GM12801 (cell line): ENCODE data around the gene CYFIP2.

ENCODE experiments used
- CTCF ChIP-seq: IDR thresholded peaks from one replicate; pipeline ENCODE4 v1.5.1; 2011; ENCODE audit warnings: control low read depth; ENCODE audit not compliant: insufficient read length; ENCODE audit errors: extremely low read depth

CYFIP2 gene

GRCh38 chr5:157265714-157266285 lies at the start of gene CYFIP2:
CYFIP2 (plus strand) TSS chr5:157266123; CDS start chr5:157285362, 19,239 bp downstream.
- TF ChIP-seq CTCF: no peak

- TF ChIP-seq CTCF: no peak
These were observed 49.4 kb upstream of the CYFIP2 start for GRCh38 chr5:157216391-157217142.

DNA sequence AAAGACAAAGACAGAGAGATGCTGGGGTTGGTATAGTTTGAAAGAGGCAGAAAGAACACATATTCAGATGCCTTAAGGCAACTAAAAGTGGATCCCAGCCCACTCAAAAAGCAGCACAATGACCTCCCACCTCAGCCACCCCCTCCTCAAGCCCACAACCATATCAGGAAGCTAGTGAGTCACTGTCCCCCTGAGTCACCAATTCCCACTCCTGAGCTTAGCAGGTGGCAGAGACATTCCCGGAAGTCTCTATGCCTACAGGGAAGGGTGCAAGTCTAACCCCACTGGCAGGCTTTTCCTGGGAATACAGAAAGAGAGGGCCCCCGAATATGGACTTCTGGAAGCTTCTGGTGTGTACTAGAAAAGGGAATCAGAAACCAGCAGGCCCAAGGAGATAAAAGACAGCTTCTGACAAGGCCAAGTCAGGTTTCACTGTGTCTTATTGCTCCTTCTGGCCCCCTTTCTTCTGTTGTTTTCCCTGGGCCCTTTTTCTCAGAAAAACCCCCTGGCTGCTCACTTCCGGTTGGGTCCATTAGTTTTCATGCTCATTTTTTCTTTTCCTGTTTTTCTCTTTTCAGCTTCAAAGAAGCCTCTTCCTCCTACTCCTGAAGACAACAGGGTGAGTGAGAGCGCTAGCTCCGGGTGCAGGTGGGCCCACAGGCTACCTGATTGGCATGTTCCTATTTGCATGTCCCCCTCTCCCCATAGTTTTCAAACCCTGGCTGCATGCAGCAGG lies 48.5 kb upstream of the CYFIP2 start:
- TF ChIP-seq CTCF: no peak

GRCh38 chr5:157219491-157220271 lies 46.2 kb upstream of the CYFIP2 start:
- no peak for TF ChIP-seq CTCF

- no peak for TF ChIP-seq CTCF
These were observed 44.0 kb upstream of the CYFIP2 start for GRCh38 chr5:157221959-157222358.

DNA sequence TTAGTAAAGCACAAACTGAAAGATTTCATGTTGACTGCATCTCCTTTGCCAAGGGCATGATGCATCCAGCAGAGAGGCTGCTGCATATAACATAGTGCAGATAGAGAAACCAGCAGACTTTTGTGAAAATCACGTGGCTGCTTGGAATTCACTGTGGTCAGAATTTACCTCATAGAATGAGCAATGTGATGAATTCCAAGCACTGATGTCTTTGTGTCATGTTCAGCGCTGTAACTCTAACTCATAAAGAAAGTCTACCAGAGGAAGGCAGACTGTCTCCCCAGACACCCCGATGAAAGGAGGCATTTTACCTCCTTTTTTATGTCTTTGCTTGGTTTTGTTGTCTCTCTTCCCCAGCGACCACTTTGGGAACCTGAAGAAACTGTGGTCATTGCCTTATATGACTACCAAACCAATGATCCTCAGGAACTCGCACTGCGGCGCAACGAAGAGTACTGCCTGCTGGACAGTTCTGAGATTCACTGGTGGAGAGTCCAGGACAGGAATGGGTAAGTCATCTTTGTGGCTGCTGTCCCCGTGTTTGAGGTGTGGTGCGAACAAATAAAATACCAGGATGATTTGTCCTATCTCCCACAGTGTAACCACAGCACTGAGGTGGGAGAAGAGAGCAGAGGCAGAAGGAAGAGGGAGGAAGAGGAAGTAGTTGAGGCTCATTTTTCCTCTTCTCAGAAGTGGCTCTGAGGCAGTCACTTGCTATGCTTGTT lies 43.3 kb upstream of the CYFIP2 start:
- TF ChIP-seq CTCF: no peak
